OCI-LY3 (cell line): ENCODE results near the gene SLC1A7.

Experiments used
- EZH2phosphoT487 ChIP-seq: fragments of 200-600 bp; shearing (Covaris generic); IDR thresholded peaks from 2 replicates; pipeline ENCODE4 v1.6.1; 2018; ENCODE audit warnings: antibody characterized with exemption, mixed run types, low read depth
- TF ChIP-seq, protein P1 (sequence below): fragments of 200-600, 300-600 bp; sonication (generic); IDR thresholded peaks from 2 replicates; pipeline ENCODE4 v1.5.1; 2014; ENCODE audit warnings: antibody characterized with exemption, low read length, low read depth

DNA sequence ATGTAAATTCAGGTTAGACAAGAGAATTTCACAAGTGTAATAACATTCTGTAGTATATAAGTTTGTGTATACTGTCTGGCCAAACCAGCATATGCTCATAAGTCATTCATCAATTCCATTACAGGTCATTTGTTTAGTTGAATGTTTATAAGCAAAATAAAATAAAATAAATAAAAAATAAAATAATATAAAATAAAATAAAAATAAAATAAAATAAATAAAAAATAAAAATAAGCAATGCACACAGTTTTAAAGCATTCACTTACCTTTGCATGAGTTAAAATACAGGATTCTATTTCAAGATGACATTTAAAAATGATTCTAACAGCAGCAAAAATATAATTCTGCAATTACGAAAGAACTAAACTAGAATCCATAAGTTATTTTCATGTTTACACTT lies 70.5 kb downstream of the SLC1A7 start:
- TF ChIP-seq, protein P1, sequence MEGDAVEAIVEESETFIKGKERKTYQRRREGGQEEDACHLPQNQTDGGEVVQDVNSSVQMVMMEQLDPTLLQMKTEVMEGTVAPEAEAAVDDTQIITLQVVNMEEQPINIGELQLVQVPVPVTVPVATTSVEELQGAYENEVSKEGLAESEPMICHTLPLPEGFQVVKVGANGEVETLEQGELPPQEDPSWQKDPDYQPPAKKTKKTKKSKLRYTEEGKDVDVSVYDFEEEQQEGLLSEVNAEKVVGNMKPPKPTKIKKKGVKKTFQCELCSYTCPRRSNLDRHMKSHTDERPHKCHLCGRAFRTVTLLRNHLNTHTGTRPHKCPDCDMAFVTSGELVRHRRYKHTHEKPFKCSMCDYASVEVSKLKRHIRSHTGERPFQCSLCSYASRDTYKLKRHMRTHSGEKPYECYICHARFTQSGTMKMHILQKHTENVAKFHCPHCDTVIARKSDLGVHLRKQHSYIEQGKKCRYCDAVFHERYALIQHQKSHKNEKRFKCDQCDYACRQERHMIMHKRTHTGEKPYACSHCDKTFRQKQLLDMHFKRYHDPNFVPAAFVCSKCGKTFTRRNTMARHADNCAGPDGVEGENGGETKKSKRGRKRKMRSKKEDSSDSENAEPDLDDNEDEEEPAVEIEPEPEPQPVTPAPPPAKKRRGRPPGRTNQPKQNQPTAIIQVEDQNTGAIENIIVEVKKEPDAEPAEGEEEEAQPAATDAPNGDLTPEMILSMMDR = no peak
- TF ChIP-seq EZH2phosphoT487 = no peak
